Measurements from ENCODE around the gene ANKH. TPM values are rescaled to one million over a fixed set of nuclear protein-coding genes. Genes with fewer than 3 reads are reported as not detected.
A peak's percentile ranks its signal among the peaks of the same experiment; 100 is the strongest.

The ANKH gene
- polyA plus RNA-seq, 3 donors: 2.4 to 6.3 (median 3.1) TPM

DNA sequence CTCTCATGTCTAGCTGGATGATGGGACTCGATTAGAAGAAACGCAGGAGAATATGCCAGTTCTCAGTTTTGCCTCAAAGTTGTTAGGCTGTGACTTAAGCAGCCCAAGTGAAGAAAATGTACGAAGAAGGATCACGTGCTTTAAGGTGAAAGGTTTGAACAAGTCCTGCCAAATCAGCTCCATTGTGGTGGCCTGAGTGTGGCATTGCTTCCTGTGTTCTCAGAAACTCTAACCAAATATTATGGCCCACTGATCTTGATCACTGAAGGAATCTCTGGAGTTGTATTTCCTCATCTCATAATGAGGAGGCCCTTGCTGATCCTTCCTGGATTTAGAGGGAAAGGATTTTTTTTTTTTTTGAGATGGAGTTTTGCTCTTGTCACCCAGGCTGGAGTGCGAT is 163.0 kb downstream of the ANKH start:
- 100% methylated on average over 4 of the region's 5 CpGs for WGBS (ENCODE audit: insufficient coverage)
- Histone ChIP-seq H3K4me2 (replicated peaks; ENCODE audit: extremely low read depth, low read length, poor library complexity, severe bottlenecking) (no peak overlapping the region), H4K20me1 (ENCODE audit: insufficient read depth, low read length) (peaks cover 10% of the 10 kb centered on the region), H3K9me3 (replicated peaks in 1 of 2; ENCODE audit: control insufficient read depth in 1 of 2, insufficient read depth in 1 of 2, low read length in 2 of 2) (peaks cover 0 to 9% of the 10 kb centered on the region in 2 donors), H3K79me2 (ENCODE audit: insufficient read depth, low read length) (no peaks in the 10 kb centered on the region), H3K27me3 (ENCODE audit: control insufficient read depth in 2 of 2, insufficient read depth in 2 of 2, low read length in 2 of 2) (no peaks in the 10 kb centered on the region), H3K4me1 (ENCODE audit: control insufficient read depth in 1 of 2, insufficient read depth in 2 of 2, low read length in 2 of 2) (no peaks in the 10 kb centered on the region), H3K27ac (ENCODE audit: low read depth in 1 of 2, low read length in 2 of 2) (no peak overlapping the region), H3K4me3 (replicated peaks in 1 of 3; ENCODE audit: low read depth in 2 of 3, low read length in 3 of 3) (no peak overlapping the region), H2AFZ (ENCODE audit: insufficient read depth, low read depth, low read length, poor library complexity, severe bottlenecking) (no peak overlapping the region), H3K9ac (ENCODE audit: insufficient read depth, low read length, poor library complexity, severe bottlenecking) (no peak overlapping the region), H3K36me3 (replicated peaks in 1 of 2; ENCODE audit: control insufficient read depth in 1 of 2, insufficient read depth in 2 of 2, low read length in 2 of 2) (peaks cover 76 to 100% of the 10 kb centered on the region in 2 donors)
- H3K4me1 Mint-ChIP-seq: peaks cover 7% of the 10 kb centered on the region
- TF ChIP-seq, protein P1, sequence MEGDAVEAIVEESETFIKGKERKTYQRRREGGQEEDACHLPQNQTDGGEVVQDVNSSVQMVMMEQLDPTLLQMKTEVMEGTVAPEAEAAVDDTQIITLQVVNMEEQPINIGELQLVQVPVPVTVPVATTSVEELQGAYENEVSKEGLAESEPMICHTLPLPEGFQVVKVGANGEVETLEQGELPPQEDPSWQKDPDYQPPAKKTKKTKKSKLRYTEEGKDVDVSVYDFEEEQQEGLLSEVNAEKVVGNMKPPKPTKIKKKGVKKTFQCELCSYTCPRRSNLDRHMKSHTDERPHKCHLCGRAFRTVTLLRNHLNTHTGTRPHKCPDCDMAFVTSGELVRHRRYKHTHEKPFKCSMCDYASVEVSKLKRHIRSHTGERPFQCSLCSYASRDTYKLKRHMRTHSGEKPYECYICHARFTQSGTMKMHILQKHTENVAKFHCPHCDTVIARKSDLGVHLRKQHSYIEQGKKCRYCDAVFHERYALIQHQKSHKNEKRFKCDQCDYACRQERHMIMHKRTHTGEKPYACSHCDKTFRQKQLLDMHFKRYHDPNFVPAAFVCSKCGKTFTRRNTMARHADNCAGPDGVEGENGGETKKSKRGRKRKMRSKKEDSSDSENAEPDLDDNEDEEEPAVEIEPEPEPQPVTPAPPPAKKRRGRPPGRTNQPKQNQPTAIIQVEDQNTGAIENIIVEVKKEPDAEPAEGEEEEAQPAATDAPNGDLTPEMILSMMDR (IDR thresholded peaks at IDR 0.05): no peak
- H3K4me3 Mint-ChIP-seq: no peak overlapping the region
- intact Hi-C loops (cut with micrococcal nuclease): no loop called here
- DNase-seq: no peak
- peaks cover 0 to 1% (median 0%) of the 10 kb centered on the region in 3 donors for H3K27me3 Mint-ChIP-seq (ENCODE audit: low read depth in 3 of 3)
- peaks cover 0 to 13% (median 5%) of the 10 kb centered on the region in 7 donors for H3K9me3 Mint-ChIP-seq
- H3K27ac Mint-ChIP-seq: no peak overlapping the region
- H3K36me3 Mint-ChIP-seq: peaks cover 89 to 97% of the 10 kb centered on the region in 2 donors

DNA sequence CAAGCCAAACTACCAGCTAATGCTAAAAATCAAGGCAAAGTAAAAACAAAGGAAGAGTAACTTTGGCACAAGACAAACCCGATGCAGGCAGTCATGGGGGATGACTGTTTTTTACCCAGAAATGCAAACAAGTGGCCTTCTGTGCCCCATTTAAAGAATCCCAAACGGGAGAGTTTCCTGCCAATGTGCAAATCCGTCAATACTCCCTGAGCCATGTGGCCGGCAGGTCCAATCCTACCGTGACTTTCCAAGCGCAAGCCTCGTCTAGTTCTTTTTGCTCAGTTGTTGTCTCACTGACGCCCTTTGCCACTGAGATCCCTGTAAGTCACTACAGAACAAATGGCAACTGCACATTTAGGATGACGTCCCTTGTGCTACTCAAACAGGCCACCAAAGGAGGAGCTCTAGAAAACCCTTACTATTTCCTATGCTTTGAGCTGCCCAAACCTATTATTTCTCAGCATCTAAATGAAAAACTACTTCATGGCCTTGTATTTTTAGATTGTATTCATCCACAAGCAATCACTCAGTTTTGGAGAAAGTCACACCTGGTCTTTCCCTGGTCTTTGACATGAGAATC is 163.7 kb downstream of the ANKH start:
- Mint-ChIP-seq H3K4me1 (peaks cover 7% of the 10 kb centered on the region), H3K9me3 (peaks cover 0 to 13% (median 5%) of the 10 kb centered on the region in 7 donors), H3K27me3 (ENCODE audit: low read depth in 3 of 3) (peaks cover 0 to 3% (median 0%) of the 10 kb centered on the region in 3 donors), H3K36me3 (peaks cover 92 to 98% of the 10 kb centered on the region in 2 donors), H3K27ac (peak overlapping the region in 1 of 7 donors; percentile 34), H3K4me3 (no peak overlapping the region)
- H3K36me3 ChIP-seq (replicated peaks in 1 of 2; ENCODE audit: control insufficient read depth in 1 of 2, insufficient read depth in 2 of 2, low read length in 2 of 2): peaks cover 76 to 100% of the 10 kb centered on the region in 2 donors
- peaks cover 0 to 9% of the 10 kb centered on the region in 2 donors for H3K9me3 ChIP-seq (replicated peaks in 1 of 2; ENCODE audit: control insufficient read depth in 1 of 2, insufficient read depth in 1 of 2, low read length in 2 of 2)
- 97% methylated on average over 9 of the region's 9 CpGs for WGBS (ENCODE audit: insufficient coverage)
- no peak overlapping the region for H3K4me3 ChIP-seq (replicated peaks in 1 of 3; ENCODE audit: low read depth in 2 of 3, low read length in 3 of 3)
- peaks cover 12% of the 10 kb centered on the region for H4K20me1 ChIP-seq (ENCODE audit: insufficient read depth, low read length)
- no peaks in the 10 kb centered on the region for H3K27me3 ChIP-seq (ENCODE audit: control insufficient read depth in 2 of 2, insufficient read depth in 2 of 2, low read length in 2 of 2)
- DNase-seq: no peak
- TF ChIP-seq, protein P1 (IDR thresholded peaks at IDR 0.05): no peak
- no peak overlapping the region for H3K4me2 ChIP-seq (replicated peaks; ENCODE audit: extremely low read depth, low read length, poor library complexity, severe bottlenecking)
- no peak overlapping the region for H3K9ac ChIP-seq (ENCODE audit: insufficient read depth, low read length, poor library complexity, severe bottlenecking)
- H3K79me2 ChIP-seq (ENCODE audit: insufficient read depth, low read length): no peaks in the 10 kb centered on the region
- no peak overlapping the region for H3K27ac ChIP-seq (ENCODE audit: low read depth in 1 of 2, low read length in 2 of 2)
- no peak overlapping the region for H2AFZ ChIP-seq (ENCODE audit: insufficient read depth, low read depth, low read length, poor library complexity, severe bottlenecking)
- intact Hi-C loops (cut with micrococcal nuclease): no loop called here
- no peaks in the 10 kb centered on the region for H3K4me1 ChIP-seq (ENCODE audit: control insufficient read depth in 1 of 2, insufficient read depth in 2 of 2, low read length in 2 of 2)
